C1 segment of cervical spinal cord (tissue), 14 donors: ENCODE results near the gene CFHR2.

Source experiments
- DNase-seq, 14 donors: peaks; one replicate each; lab custom pipeline; 2025; lab: John Stamatoyannopoulos, UW

CFHR2 gene

GRCh38 chr1:197001828-197002227 is 58.3 kb downstream of the CFHR2 start:
- DNase-seq = no peak

GRCh38 chr1:197003132-197003531 is 59.6 kb downstream of the CFHR2 start:
- no peak for DNase-seq

DNA sequence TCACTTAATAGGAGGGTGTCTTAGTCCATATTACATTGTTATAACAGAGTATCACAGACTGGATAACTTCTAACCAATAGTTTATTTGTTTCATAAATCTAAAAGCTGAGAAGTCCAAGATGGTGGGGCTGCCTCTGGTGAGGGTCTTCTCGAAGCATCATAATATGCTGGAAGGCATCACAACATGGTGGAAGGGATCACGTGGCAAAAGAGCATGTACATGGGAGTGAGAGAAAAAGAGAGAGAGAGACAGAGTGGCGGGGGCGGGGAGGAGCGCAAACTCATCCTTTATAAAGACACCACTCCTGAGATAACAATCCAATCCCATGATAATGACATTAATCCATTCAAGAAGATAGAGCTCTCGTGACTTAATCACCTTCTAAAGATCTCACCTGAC is 65.3 kb downstream of the CFHR2 start:
- no peak for DNase-seq
